ENCODE data around the gene ZWILCH.
"Not testable (repeated sequence)": the region's sequence is repeated elsewhere in the genome, so short reads cannot be mapped to it uniquely, and the experiment has no call there.

Gene ZWILCH

DNA sequence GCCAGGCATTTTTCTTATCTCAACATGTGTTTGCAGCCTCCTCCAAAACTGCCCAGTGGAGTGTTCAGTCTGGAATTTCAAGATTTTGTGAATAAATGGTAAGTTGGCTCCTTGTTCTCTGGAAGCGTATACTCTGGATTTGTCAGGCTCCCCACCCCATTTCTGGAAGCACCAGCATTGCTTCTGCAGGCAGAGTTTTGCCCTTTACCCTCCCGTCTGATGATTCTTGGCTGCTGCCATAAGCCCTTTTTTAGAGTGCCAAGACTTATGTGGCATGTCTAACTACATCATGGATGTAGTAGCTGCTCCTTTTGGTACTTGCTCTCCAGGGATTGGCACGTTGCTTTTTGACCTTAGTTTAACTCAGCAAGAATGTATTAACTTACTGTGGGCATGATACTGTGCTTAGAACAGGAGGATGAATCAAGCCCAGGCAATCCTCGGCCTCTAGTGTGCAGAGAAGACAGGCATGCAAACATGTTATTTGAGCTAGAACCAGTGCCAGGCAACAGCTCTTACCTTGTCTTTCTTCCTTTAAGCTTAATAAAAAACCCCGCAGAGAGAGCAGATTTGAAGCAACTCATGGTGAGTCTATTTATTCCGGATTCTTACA is 15.8 kb upstream of the ZWILCH start:
- DNase-seq (ENCODE audit: low read depth), result no peak
- no peak for TF ChIP-seq CTCF (conservative IDR thresholded peaks at IDR 0.05; ENCODE audit: control insufficient read depth, insufficient read depth, low read depth, low read length)
- no peak overlapping the region for H3K4me3 ChIP-seq (ENCODE audit: control insufficient read depth, low read depth, low read length)

DNA sequence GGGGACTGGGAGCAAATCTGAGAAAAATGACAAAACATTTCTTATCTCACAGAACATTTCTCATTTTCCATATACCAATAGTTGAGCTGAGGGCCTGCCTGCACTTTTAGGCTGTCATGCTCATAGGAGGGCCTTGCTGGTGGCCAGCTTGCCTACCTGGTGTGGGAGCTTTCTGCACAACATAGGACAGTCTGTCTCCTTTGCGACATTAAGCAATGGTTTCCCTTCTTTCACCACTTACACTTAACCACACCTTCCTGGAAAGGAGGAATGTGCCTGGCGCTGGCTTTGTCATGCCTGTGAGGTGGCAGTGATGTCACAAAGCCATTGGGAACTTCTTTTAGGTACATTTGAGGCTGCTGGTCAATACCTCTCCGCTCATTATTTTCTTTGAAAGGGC is 13.3 kb upstream of the ZWILCH start:
- no peak for DNase-seq (ENCODE audit: low read depth)
- no peak for TF ChIP-seq CTCF (conservative IDR thresholded peaks at IDR 0.05; ENCODE audit: control insufficient read depth, insufficient read depth, low read depth, low read length)

DNA sequence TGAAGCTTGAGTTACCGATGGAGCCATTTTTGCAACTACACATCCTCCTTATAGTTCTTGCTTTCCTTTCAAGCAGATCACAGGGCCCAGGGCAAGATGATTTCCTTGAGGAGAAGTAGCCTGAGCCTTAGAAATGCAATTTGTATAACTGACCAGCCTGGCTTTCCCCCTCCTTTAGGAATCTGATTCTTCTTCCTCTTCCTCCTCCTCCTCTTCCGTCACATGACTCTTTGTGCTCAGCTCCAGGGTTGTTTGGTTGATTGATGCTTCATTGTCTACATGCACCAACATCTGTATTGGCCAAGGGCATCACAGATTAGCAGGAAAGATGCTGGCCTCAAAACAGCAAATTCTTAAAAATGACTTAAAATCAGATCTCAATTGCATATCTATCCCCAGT is 10.9 kb upstream of the ZWILCH start:
- H3K4me3 ChIP-seq (ENCODE audit: control insufficient read depth, low read depth, low read length), result no peak overlapping the region
- no peak for DNase-seq (ENCODE audit: low read depth)

More for the DNA sequence above, 13.3 kb upstream of the ZWILCH start:
- no peak overlapping the region for H3K4me3 ChIP-seq (ENCODE audit: control insufficient read depth, low read depth, low read length)

GRCh38 chr15:66496951-66497501 is 8.1 kb upstream of the ZWILCH start:
- DNase-seq (ENCODE audit: low read depth), result no peak
- peak overlapping the region; percentile 94 for H3K4me3 ChIP-seq (ENCODE audit: control insufficient read depth, low read depth, low read length)
- TF ChIP-seq CTCF (conservative IDR thresholded peaks at IDR 0.05; ENCODE audit: control insufficient read depth, insufficient read depth, low read depth, low read length), result no peak

More for the DNA sequence above, 10.9 kb upstream of the ZWILCH start:
- TF ChIP-seq CTCF (conservative IDR thresholded peaks at IDR 0.05; ENCODE audit: control insufficient read depth, insufficient read depth, low read depth, low read length), result no peak

GRCh38 chr15:66497502-66498455 is 7.3 kb upstream of the ZWILCH start, which contains the start of gene SNAPC5:
Gene SNAPC5 (minus strand): TSS chr15:66497762. CDS start chr15:66497731, 31 bp downstream.
- peak; percentile 78 for TF ChIP-seq CTCF (conservative IDR thresholded peaks at IDR 0.05; ENCODE audit: control insufficient read depth, insufficient read depth, low read depth, low read length)
- peak; percentile 91 for DNase-seq (ENCODE audit: low read depth)
- peak within 1 kb of the TSS; percentile 94 for H3K4me3 ChIP-seq (ENCODE audit: control insufficient read depth, low read depth, low read length)

- H3K4me3 ChIP-seq (ENCODE audit: control insufficient read depth, low read depth, low read length), result no peak overlapping the region
- peak; percentile 59 for DNase-seq (ENCODE audit: low read depth)
- peak; percentile 39 for TF ChIP-seq CTCF (conservative IDR thresholded peaks at IDR 0.05; ENCODE audit: control insufficient read depth, insufficient read depth, low read depth, low read length)
These were observed 6.4 kb upstream of the ZWILCH start for GRCh38 chr15:66498501-66499386.

- not testable (repeated sequence) for DNase-seq (ENCODE audit: low read depth); H3K4me3 ChIP-seq (ENCODE audit: control insufficient read depth, low read depth, low read length)
These were observed 4.8 kb upstream of the ZWILCH start for GRCh38 chr15:66500346-66500745.
